GM21390 (cell line): ENCODE measurements around the gene TP53.
"Not testable (repeated sequence)": the region's sequence is repeated elsewhere in the genome, so short reads cannot be mapped to it uniquely, and the experiment has no call there.

Source experiments
- ATAC-seq: cut with Tn5 transposase; IDR thresholded peaks from one replicate; pipeline ENCODE4 v1.9.1; 2021; ENCODE audit not compliant: unreplicated experiment

Gene TP53

GRCh38 chr17:7632492-7632894 is 54.8 kb downstream of the TP53 start:
- ATAC-seq: no peak

- ATAC-seq: no peak
Measured at GRCh38 chr17:7631398-7632380, 55.6 kb downstream of the TP53 start.

GRCh38 chr17:7629939-7630571 is 57.2 kb downstream of the TP53 start, which contains the start of gene SHBG:
TSS of gene SHBG (plus strand) at chr17:7630135. CDS start at chr17:7630173, 38 bp downstream.
- no peak for ATAC-seq

GRCh38 chr17:7627250-7628121 is 59.8 kb downstream of the TP53 start, which contains the start of gene SAT2:
TSS of gene SAT2 (minus strand) at chr17:7627821. CDS start at chr17:7627635, 186 bp downstream.
- ATAC-seq: peak; percentile 65

DNA sequence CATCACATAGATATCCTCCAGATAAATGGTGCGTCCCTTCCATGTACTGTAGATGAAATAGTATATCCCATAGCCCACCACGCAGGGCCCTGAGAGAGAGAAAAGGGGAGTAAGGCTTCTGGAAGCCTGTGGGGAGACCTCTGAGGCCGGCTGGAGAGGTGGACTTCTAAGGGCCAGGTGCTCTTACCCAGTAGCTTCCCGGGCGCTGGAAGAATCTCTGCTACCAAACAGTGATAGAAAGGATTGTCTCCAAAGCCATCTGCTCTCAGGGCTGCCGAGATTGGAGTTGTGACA is 60.4 kb downstream of the TP53 start:
- no peak for ATAC-seq

- no peak for ATAC-seq
Measured at GRCh38 chr17:7626307-7626706, 61.0 kb downstream of the TP53 start.

GRCh38 chr17:7625749-7626148 is 61.5 kb downstream of the TP53 start:
- ATAC-seq: not testable (repeated sequence)

DNA sequence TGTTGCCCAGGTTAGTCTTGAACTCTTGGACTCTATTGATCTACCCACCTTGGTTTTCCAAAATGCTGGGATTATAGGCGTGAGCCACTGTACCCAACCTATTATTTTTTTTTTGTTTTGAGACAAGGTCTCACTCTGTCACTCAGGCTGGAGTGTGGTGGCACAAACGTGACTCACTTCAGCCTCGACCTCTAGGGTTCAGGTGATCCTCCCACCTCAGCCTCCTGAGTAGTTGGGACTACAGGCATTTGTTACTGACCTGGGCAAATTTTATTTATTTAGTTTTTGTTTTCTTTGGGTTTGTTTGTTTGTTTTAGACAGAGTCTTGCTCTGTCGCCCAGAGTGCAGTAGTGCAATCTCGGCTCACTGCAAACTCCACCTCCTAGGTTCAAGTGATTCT is 63.6 kb downstream of the TP53 start:
- ATAC-seq: no peak

- no peak for ATAC-seq
Measured at GRCh38 chr17:7620835-7621234, 66.5 kb downstream of the TP53 start.

GRCh38 chr17:7618608-7619007 is 68.7 kb downstream of the TP53 start:
- ATAC-seq: no peak
